Retinal pigment epithelial cell (primary cell): Measurements from ENCODE around the gene CD79B.

Experiments used
- DNase-seq: peaks from one replicate; pipeline ENCODE4 v3.0.0-alpha.2; 2010; ENCODE audit warnings: low read depth
- H3K4me3 ChIP-seq: 2 replicates; pipeline ENCODE4 v1.5.1; 2011; ENCODE audit warnings: mild to moderate bottlenecking, low read length, control low read depth, moderate library complexity
- CTCF ChIP-seq: conservative IDR thresholded peaks from 2 replicates; pipeline ENCODE4 v1.5.1; 2011; ENCODE audit warnings: low read depth, low read length, control low read depth, inconsistent platforms

CD79B gene

GRCh38 chr17:63954402-63955063, 22.4 kb upstream of the CD79B start:
- no peak for DNase-seq
- no peak overlapping the region for H3K4me3 ChIP-seq
- no peak for TF ChIP-seq CTCF

GRCh38 chr17:63950940-63951907, 19.1 kb upstream of the CD79B start:
- no peak overlapping the region for H3K4me3 ChIP-seq
- no peak for DNase-seq
- TF ChIP-seq CTCF: peak; percentile 63

- no peak for TF ChIP-seq CTCF
- no peak for DNase-seq
- H3K4me3 ChIP-seq: no peak overlapping the region
Observed at GRCh38 chr17:63949576-63950250, 17.6 kb upstream of the CD79B start.

- DNase-seq: no peak
Observed at GRCh38 chr17:63948521-63948920, 16.4 kb upstream of the CD79B start.

GRCh38 chr17:63947711-63948330, 15.7 kb upstream of the CD79B start:
- DNase-seq: no peak
- no peak overlapping the region for H3K4me3 ChIP-seq
- TF ChIP-seq CTCF: no peak

More at GRCh38 chr17:63948521-63948920, 16.4 kb upstream of the CD79B start:
- H3K4me3 ChIP-seq: no peak overlapping the region
- no peak for TF ChIP-seq CTCF

- peak; percentile 78 for TF ChIP-seq CTCF
- no peak overlapping the region for H3K4me3 ChIP-seq
- DNase-seq: no peak
Observed at GRCh38 chr17:63946440-63947363, 14.6 kb upstream of the CD79B start.
